B cell (primary cell): Measurements from ENCODE around the gene CCR2. TPM values are rescaled to one million over a fixed set of nuclear protein-coding genes. Genes with fewer than 3 reads are reported as not detected.

Experiments used
- ATAC-seq: fragments of 200-7000 bp; cut with Tn5 transposase; one replicate; pipeline ENCODE4 v1.10.0; 2021; ENCODE audit warnings: low read depth, mild to moderate bottlenecking, moderate number of reproducible peaks, moderate library complexity
- CTCF ChIA-PET: fragments of 350-600 bp; sonication (Branson Sonifier 250); formaldehyde crosslinking; loops from one replicate; lab custom pipeline; 2021; ENCODE audit warnings: antibody characterized with exemption, inconsistent platforms; lab: Charles Lee
- POLR2A ChIA-PET: fragments of 350-600 bp; sonication (Branson Sonifier 250); formaldehyde crosslinking; loops from one replicate; lab custom pipeline; 2021; ENCODE audit warnings: antibody characterized with exemption; lab: Charles Lee
- DNase-seq: peaks from one replicate; pipeline ENCODE4 v3.0.0; 2013
- H2AFZ ChIP-seq: 2 replicates; pipeline ENCODE4 v1.6.1; 2012; ENCODE audit warnings: mild to moderate bottlenecking, low read depth, low read length; ENCODE audit not compliant: insufficient read depth, poor library complexity, severe bottlenecking
- H3K27ac ChIP-seq, 2 donors: 1 replicate in 1 of 2; 2 replicates in 1 of 2; pipeline ENCODE4 v1.5.1; 2012 to 2013; ENCODE audit warnings: low read length in 2 of 2, mild to moderate bottlenecking in 2 of 2, moderate library complexity in 1 of 2
- H3K27me3 ChIP-seq, 4 experiments: fragments of 200-600 bp in 1 of 4; sonication (generic) in 1 of 4; replicated peaks in 1 of 4; 1 replicate in 2 of 4; 2 replicates in 2 of 4; pipeline versions ENCODE4 v1.6.1 to v1.7.0; 2013 to 2016; ENCODE audit warnings: low read length in 3 of 4, mild to moderate bottlenecking in 2 of 4, mixed read lengths in 1 of 4, moderate library complexity in 1 of 4; ENCODE audit not compliant: insufficient read depth in 4 of 4, control insufficient read depth in 3 of 4; ENCODE audit errors: control extremely low read depth in 1 of 4
- H3K36me3 ChIP-seq, 2 experiments: replicated peaks in 1 of 2; 1 replicate in 1 of 2; 2 replicates in 1 of 2; pipeline versions ENCODE4 v1.6.1 to v1.7.1; 2013; ENCODE audit warnings: low read length in 1 of 2; ENCODE audit not compliant: insufficient read depth in 2 of 2, control insufficient read depth in 1 of 2; ENCODE audit errors: control extremely low read depth in 1 of 2, extremely low read depth in 1 of 2
- H3K4me1 ChIP-seq, 2 donors: fragments of 200-600 bp in 1 of 2; sonication (generic) in 1 of 2; 1 replicate in 1 of 2; 2 replicates in 1 of 2; pipeline versions ENCODE4 v1.5.1 to v1.6.1; 2013 to 2017; ENCODE audit warnings: low read length in 2 of 2; ENCODE audit not compliant: control insufficient read depth in 2 of 2, insufficient read depth in 2 of 2
- H3K4me2 ChIP-seq: replicated peaks from 2 replicates; pipeline ENCODE3; 2012; ENCODE audit warnings: mild to moderate bottlenecking, low read depth, low read length; ENCODE audit not compliant: poor library complexity, severe bottlenecking
- H3K4me3 ChIP-seq, 5 experiments: fragments of 200-600 bp in 1 of 5; sonication (generic) in 1 of 5; 1 replicate in 3 of 5; 2 replicates in 2 of 5; pipeline versions ENCODE4 v1.5.1 to v1.7.0; 2011 to 2016; ENCODE audit warnings: low read length in 4 of 5, mild to moderate bottlenecking in 4 of 5, low read depth in 2 of 5, control low read depth in 1 of 5, moderate library complexity in 1 of 5; ENCODE audit not compliant: insufficient read depth in 1 of 5; ENCODE audit errors: control extremely low read depth in 1 of 5, extremely low read depth in 1 of 5
- H3K79me2 ChIP-seq: fragments of 200-600 bp; sonication (generic); one replicate; pipeline ENCODE4 v1.6.0; 2016; ENCODE audit warnings: low read length; ENCODE audit not compliant: control insufficient read depth, insufficient read depth
- H3K9ac ChIP-seq: fragments of 200-600 bp; sonication (generic); 2 replicates; pipeline ENCODE4 v1.6.1; 2017; ENCODE audit warnings: mild to moderate bottlenecking, low read length, moderate library complexity
- H3K9me3 ChIP-seq, 3 donors: one replicate each; pipeline versions ENCODE4 v1.6.1 to v1.7.1; 2013; ENCODE audit warnings: low read length in 2 of 3; ENCODE audit not compliant: control insufficient read depth in 2 of 3, insufficient read depth in 1 of 3; ENCODE audit errors: control extremely low read depth in 1 of 3
- H4K20me1 ChIP-seq: 2 replicates; pipeline ENCODE4 v1.6.0; 2012; ENCODE audit warnings: mild to moderate bottlenecking, low read length; ENCODE audit not compliant: insufficient read depth, control insufficient read depth, poor library complexity, severe bottlenecking
- H3K27ac Mint-ChIP-seq: one replicate; pipeline ENCODE4 v1.8.0; 2021; ENCODE audit warnings: mixed read lengths
- H3K27me3 Mint-ChIP-seq: one replicate; pipeline ENCODE4 v1.8.0; 2021; ENCODE audit warnings: mixed read lengths
- H3K4me1 Mint-ChIP-seq: one replicate; pipeline ENCODE4 v1.8.0; 2021; ENCODE audit warnings: mixed read lengths
- H3K4me3 Mint-ChIP-seq: one replicate; pipeline ENCODE4 v1.8.0; 2021; ENCODE audit warnings: mixed read lengths
- H3K9me3 Mint-ChIP-seq: one replicate; pipeline ENCODE4 v1.8.0; 2022; ENCODE audit warnings: mixed read lengths; ENCODE audit not compliant: insufficient read depth
- CTCF ChIP-seq: fragments of 200-600 bp; IDR thresholded peaks from one replicate; pipeline ENCODE4 v1.8.0; 2022; ENCODE audit warnings: antibody characterized with exemption, mild to moderate bottlenecking
- EZH2 ChIP-seq: IDR thresholded peaks from 2 replicates; pipeline ENCODE4 v1.6.1; 2012; ENCODE audit warnings: borderline replicate concordance, low read depth, mild to moderate bottlenecking, moderate library complexity, low read length; ENCODE audit not compliant: insufficient read depth, poor library complexity, severe bottlenecking
- WGBS: methylation state at CpG from one replicate; pipeline ENCODE4 v1.1.5; 2013; ENCODE audit warnings: missing lambda C conversion rate; ENCODE audit not compliant: insufficient coverage; 5-methylcytosine and 5-hydroxymethylcytosine counted together
- intact Hi-C: fragments of 100-400 bp; cut with micrococcal nuclease; formaldehyde crosslinking; loops from one replicate; pipeline ENCODE4 v1.10.0; 2022
- polyA minus RNA-seq: library from RNA; depleted of rRNA, polyadenylated mRNA; stranded (reverse); fragments of >200 nt; gene quantifications from 2 replicates; pipeline ENCODE4 v1.2.3, GENCODE V29; 2012
- polyA plus RNA-seq: library from polyadenylated mRNA; depleted of rRNA; stranded (reverse); fragments of >200 nt; gene quantifications from 2 replicates; pipeline ENCODE4 v1.2.3, GENCODE V29; 2012
- total RNA-seq, 2 donors: library from RNA; stranded (reverse); fragments of 120-200 nt in 1 of 2; gene quantifications; 1 replicate in 1 of 2; 2 replicates in 1 of 2; pipeline versions ENCODE4 v1.2.3 to v1.2.4, GENCODE V29; 2013 to 2022

The CCR2 gene
- total RNA-seq: 0.34 and 0.75 TPM in 2 replicates
- 15.4 TPM for total RNA-seq (2013)
- 0.23 and 0.82 TPM in 2 replicates for polyA plus RNA-seq
- polyA minus RNA-seq: 1.6 and 5.1 TPM in 2 replicates

- CTCF ChIA-PET: interaction anchor here (0.9 to 2.0 kb wide), 4 partner anchors 10 to 261 kb away, joined by 3 to 5 read pairs (median 4); no protein-coding TSS in a partner anchor
- TF ChIP-seq EZH2 (no peak), CTCF (no peak)
- Histone ChIP-seq H3K27ac (no peak within 1 kb of the TSS), H4K20me1 (no peaks in the 10 kb centered on the region), H3K4me2 (peak within 1 kb of the TSS; percentile 44), H3K9ac (peak within 1 kb of the TSS; percentile 24), H2AFZ (no peak within 1 kb of the TSS), H3K79me2 (no peaks in the 10 kb centered on the region), H3K4me1 (peaks cover 48 to 60% of the 10 kb centered on the region in 2 donors), H3K27me3 (no peaks in the 10 kb centered on the region), H3K9me3 (no peaks in the 10 kb centered on the region), H3K4me3 (peak within 1 kb of the TSS in 4 of 5 experiments; percentile 4 to 22 (median 8)), H3K36me3 (no peaks in the 10 kb centered on the region)
- no peaks in the 10 kb centered on the region for H3K9me3 Mint-ChIP-seq
- WGBS: 73% methylated on average over 4 of the region's 7 CpGs
- ATAC-seq (peak; percentile 19), DNase-seq (no peak)
- no peaks in the 10 kb centered on the region for H3K27me3 Mint-ChIP-seq
- peak within 1 kb of the TSS; percentile 18 for H3K27ac Mint-ChIP-seq
- intact Hi-C loops: loop anchor here (2.0 kb wide), 1 partner anchor 17 kb away; the partner anchor contains the start of gene CCR5
- peaks cover 75% of the 10 kb centered on the region for H3K4me1 Mint-ChIP-seq
- H3K4me3 Mint-ChIP-seq: peak within 1 kb of the TSS; percentile 65
- POLR2A ChIA-PET: interaction anchor here (0.7 kb wide), 1 partner anchor 191 kb away, joined by 3 read pairs; no protein-coding TSS in a partner anchor
These were observed at the start of gene CCR2 for GRCh38 chr3:46353647-46354410. TSS of gene CCR2 (plus strand) at chr3:46354111. CDS start at chr3:46357528, 3,417 bp downstream.

GRCh38 chr3:46304739-46305138 is 49.2 kb upstream of the CCR2 start:
- Histone ChIP-seq H3K27me3 (no peaks in the 10 kb centered on the region), H3K79me2 (no peaks in the 10 kb centered on the region), H3K9ac (no peak overlapping the region), H3K9me3 (no peaks in the 10 kb centered on the region), H3K36me3 (no peaks in the 10 kb centered on the region), H4K20me1 (no peaks in the 10 kb centered on the region), H2AFZ (no peak overlapping the region), H3K27ac (no peak overlapping the region), H3K4me2 (no peak overlapping the region), H3K4me1 (peaks cover 23 to 28% of the 10 kb centered on the region in 2 donors), H3K4me3 (no peak overlapping the region)
- DNase-seq (no peak), ATAC-seq (no peak)
- whole genome bisulfite sequencing: no CpG with 5 or more reads among the region's 3 CpGs
- H3K27ac Mint-ChIP-seq: no peak overlapping the region
- no peaks in the 10 kb centered on the region for H3K9me3 Mint-ChIP-seq
- no peaks in the 10 kb centered on the region for H3K27me3 Mint-ChIP-seq
- intact Hi-C loops: no loop called here
- ChIA-PET POLR2A (no interaction called here), CTCF (no interaction called here)
- peaks cover 26% of the 10 kb centered on the region for H3K4me1 Mint-ChIP-seq
- no peak for TF ChIP-seq EZH2
- TF ChIP-seq CTCF: no peak
- H3K4me3 Mint-ChIP-seq: no peak overlapping the region
